Activated CD4-positive, alpha-beta T cell treated with anti-CD3 and anti-CD28 coated beads, Interleukin-2, amount 50 U/mL, for 1 hour (primary cell): ENCODE data around the gene PCBP3.

Experiments
- DNase-seq: peaks from one replicate; pipeline ENCODE4 v3.0.0-alpha.2; 2020

The PCBP3 gene

DNA sequence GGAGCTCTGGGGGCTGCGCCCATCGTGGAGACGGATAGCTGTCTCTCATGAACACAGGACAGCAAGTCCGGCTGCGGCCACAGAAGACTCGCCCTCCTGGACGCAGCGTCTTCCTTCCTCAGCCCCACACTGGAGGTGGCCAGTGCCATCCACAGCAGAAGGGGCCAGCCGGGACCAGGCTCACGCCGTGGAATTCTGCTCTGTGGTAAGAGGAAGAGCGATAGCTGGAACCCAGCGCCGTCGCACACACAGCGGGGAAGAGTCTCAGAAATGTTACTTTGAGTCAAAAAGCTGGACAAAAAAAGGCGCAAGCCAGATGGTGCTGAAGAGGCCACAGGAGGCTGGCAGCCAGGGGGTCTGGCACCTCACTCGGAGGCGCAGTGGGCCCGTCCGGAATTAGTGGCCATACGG is 224.2 kb downstream of the PCBP3 start:
- no peak for DNase-seq

DNA sequence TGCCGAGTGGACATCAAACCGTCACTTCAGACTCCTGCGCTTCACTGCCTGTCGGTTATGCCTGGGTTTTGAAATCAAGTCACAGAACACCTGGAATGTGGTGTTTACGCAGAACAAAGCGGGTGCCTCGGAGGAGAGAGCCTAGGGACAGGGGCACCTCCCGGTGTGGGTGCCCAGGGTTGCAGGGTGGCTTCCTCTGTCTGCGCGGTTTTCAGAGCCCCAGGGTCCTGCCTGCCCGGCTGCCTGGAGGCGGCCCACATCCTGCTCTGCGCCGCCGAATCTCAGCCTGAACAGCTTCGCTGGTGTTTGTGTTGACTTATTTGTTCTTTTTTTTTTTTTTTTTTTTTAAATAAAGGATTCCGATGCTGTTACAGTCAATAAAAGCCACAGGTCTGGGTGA is 224.6 kb downstream of the PCBP3 start:
- DNase-seq: no peak

- DNase-seq: no peak
Measured at GRCh38 chr21:45868488-45868887, 225.0 kb downstream of the PCBP3 start.

DNA sequence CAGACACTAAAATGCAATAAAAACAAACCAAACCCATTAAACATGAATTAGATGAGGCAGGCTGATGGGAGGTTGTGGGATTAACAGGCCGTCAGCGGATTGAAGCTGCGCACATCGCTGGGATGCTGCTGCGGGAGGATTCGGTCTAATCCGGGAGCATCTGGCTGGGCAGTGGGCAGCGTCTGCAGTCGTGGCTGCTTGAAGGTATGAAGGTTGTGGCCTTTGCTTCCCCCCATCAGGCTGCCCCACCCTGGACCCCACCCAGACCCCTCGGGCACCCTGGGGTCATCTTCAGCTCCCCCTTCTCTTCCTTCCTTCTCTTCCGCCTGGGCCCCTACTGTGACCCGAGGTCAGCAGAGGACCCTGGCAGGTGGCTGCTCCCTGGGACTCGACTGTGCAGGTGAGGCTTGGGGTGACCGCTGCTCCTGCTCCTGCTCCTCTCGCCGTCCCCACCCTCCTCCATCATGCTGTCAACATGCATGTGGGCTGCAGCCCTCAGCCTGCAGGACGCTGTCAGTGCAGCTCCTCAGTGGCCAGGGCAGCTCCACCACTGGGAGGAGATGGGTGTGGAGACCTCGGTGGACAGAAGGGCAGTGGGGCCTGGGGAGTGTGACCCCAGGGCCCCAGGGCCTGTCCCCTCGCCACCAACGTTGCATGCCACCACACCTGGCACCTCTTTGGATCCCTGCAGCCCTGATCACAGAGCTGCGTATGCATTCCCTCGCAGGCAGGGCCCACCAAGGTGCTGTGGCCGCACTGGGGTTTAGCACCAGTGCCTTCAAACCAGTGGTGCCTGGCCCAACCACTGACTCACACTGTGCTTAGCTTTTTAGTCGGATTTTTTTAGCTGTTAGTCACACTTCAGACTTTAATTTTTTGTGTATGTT is 225.8 kb downstream of the PCBP3 start:
- no peak for DNase-seq

- DNase-seq: no peak
Measured at GRCh38 chr21:45870421-45870820, 226.9 kb downstream of the PCBP3 start.

DNA sequence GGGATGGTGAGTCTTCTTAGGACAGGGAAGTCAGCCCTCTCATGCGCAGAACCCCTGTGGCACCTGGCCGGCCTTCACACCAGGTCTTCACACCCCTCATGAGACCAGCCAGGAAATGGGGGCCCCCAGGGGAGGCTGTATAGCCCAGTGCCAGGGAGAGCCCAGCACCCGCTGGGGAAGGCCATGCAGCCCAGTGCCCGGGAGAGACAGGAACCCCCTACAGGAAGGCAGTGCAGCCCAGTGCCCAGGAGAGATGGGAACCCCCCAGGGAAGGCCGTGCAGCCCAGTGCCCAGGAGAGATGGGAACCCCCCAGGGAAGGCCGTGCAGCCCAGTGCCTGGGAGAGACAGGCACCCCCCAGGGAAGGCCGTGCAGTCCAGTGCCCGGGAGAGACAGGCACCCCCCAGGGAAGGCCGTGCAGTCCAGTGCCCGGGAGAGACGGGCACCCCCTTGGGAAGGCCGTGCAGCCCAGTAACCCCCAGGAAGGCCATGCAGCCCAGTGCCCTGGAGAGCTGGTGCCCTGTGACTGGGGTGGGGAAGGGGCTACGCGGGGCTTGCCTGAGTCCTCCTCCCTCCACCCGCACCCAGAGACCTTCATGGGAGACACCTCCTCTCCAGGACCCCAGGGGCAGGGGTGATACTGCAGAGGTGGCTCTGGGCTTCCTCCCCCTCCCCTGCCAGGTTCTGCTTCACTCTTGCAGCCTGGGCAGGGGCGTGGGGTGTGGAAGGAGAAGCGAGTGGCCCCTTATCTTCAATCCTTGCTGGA is 227.5 kb downstream of the PCBP3 start:
- DNase-seq: no peak

- DNase-seq: no peak
Measured at GRCh38 chr21:45871616-45872236, 228.2 kb downstream of the PCBP3 start.

- DNase-seq: no peak
Measured at GRCh38 chr21:45872471-45872870, 228.9 kb downstream of the PCBP3 start.

DNA sequence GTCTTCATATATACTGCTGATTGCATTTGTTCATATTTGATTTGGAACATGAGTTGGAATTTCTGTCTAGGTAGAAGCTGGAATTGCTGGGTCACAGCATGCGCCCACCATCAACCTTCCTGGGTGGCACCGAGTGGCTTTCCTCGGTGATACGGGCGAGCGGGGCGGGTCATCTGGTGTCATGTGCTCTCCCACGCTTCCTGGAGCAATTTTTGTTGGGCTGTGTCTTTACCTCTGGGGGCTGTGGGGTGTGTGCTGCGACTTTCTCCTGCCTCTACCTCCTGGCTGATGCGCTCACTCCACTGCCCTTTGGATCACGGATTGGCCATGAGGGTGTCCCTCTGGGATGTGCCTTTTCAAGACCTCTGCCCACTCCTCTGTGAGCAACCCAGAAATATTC is 229.4 kb downstream of the PCBP3 start:
- DNase-seq: no peak

GRCh38 chr21:45873418-45873817 is 229.9 kb downstream of the PCBP3 start:
- no peak for DNase-seq

DNA sequence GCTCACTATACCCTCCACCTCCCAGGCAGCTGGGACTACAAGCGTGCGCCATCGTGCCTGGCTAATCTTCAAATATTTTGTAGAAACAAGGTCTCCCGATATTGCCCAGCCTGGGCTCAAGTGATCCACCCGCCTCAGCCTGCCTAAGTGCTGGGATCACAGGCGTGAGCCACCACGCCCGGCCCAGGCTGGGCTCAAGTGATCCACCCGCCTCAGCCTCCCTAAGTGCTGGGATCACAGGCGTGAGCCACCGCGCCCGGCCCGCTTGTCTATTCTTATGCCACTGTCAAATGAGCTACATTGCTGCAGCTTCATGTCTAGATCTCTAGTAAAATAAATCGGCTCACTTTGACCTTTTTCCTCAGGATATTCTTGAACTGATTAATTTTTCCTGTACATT is 230.3 kb downstream of the PCBP3 start:
- DNase-seq: no peak

GRCh38 chr21:45874716-45875415 is 231.3 kb downstream of the PCBP3 start:
- DNase-seq: no peak

- no peak for DNase-seq
Measured at GRCh38 chr21:45875416-45875760, 231.9 kb downstream of the PCBP3 start.

- no peak for DNase-seq
Measured at GRCh38 chr21:45875881-45876280, 232.4 kb downstream of the PCBP3 start.

DNA sequence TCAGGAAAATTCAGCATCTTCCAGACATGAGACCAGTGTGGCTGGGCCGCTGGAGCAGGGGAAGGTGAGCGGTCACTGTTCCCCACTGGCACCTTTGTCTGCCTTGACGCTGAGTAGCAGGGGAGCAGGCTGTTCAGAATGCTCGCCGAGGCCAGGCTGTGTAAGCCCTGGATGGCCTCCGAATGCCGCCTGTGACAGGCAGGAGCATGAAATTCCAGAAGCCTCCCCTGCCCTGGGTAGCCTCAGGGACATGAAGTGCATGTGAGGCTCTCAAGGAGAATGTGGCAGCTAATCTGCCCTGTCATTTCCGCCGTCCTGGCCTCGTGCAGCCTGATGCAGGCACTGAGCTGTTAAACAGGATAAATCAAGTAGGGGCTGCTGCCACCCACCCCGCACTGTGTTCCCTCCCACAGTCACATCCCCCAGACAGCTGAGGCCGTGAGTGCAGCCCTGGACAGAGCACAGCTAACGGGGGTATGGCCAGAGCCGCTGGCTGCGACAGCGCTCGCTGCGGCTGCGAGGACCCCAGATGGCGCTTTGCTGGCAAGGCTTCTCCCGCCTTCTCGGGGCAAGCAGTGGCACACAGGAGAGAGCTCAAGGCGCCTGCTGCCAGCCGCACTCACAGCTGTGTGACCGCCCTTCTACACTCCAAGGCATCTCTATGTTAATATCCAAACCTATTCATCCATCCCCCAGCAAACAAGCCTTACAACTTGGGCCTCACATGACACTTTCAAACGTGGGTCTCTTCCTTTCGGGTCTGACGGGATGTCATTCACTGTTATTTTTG is 233.1 kb downstream of the PCBP3 start:
- no peak for DNase-seq

GRCh38 chr21:45877171-45877438 is 233.6 kb downstream of the PCBP3 start:
- DNase-seq: no peak

DNA sequence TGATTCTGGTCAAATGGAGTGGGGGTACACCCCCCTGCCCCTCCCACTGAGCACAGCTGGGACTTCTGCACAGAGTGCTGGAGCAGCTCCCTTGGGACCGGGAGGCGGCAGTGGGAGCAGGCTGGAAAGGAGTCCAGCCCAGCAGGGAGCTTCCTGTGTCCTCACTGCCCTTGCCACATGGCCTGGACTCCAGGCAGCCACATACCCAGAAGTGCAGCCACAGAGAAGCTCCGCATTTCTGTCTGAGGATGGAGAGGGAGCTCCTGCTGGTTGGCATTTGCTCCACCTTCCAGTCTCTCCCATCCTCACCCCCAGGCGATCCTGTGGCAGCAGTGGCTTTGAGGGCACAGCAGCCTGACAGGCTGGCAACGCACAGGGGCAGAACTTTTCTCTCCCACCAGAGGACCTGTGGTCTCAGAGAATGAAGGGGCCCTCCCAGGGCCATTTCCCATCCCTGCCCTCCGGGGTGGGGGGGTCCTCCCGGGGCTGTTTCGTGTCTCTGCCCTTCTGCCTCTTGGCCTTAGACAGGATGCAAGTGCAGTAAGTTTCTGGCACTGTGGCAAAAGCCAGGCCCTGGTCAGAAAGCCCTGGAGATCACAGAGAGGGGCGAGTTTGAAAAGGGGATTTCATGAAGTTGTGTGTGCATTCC is 234.4 kb downstream of the PCBP3 start:
- DNase-seq: no peak

DNA sequence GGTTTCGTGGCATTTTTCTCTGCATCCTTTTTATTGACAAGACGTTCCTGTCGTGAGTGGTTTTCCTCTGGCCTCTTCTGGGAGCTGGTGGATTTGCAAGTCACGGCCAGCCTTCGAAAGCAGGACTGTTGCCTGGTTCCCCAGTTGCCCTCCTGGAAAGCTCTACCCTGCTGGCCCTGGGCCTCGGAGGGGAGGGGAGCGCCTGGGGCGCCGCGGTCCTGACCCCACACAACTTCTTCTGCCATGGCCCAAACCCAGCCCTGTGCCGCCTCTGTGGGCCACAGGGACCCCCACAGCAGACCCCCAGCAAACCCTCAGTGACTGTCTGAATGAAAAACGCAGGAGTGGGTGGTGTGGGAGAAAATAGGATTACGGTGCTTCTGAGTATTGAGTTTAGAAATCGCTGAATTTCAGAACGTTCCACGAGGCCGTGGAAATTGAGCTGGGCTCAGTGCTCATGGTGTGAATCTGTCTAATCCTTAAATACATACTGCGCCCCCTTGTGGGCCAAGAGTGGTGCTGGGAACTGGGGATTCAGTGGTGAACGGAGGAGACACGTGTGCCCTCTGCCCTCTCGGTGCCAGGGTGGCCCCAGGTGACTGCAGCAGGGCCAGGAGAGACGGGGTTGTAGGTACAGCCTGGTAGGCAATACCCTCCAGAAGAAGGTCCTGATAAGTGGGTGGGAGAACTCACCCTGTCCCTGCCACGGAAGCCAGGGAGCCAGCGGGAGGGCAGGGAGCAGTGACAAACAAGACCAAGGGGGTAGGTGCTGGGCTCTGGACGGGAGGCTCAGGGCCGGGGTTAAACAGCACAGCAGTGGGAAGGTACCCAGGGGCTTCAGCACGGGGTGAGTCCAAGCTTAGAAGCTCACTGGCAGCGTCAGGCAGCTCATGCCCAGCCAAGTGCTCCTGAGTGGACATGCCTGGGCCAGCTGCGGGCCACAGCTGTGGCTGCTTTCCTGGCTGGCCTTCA is 236.9 kb downstream of the PCBP3 start:
- peak; percentile 67 for DNase-seq

GRCh38 chr21:45882645-45883044 is 239.1 kb downstream of the PCBP3 start:
- no peak for DNase-seq

DNA sequence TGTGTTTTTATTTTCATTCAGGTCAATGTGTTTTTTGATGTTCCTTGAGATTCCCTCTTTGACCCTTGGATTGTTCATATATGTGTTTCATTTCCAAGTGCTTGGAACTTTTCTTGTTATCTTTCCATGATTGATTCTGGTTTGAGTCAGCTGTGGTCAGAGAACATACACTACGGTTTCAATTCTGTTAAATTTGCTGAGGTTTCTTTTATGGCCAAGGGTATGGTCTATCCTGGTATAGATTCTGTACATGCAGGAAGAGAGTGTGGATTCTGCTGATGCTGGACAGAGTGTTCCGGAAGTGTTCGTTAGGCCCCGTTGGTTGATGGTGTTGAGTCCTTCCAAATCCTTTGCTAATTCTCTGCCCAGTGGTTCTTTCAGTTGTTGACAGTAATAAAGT is 239.6 kb downstream of the PCBP3 start:
- no peak for DNase-seq

- DNase-seq: no peak
Measured at GRCh38 chr21:45885597-45885929, 242.0 kb downstream of the PCBP3 start.
